Kidney capillary endothelial cell (primary cell): ENCODE measurements around the gene ERBB3.

Source experiments
- DNase-seq: peaks from one replicate; pipeline ENCODE4 v3.0.0-alpha.2; 2018; ENCODE audit warnings: low spot score

ERBB3 gene

GRCh38 chr12:56134897-56135296 lies 54.9 kb downstream of the ERBB3 start:
- DNase-seq = no peak

GRCh38 chr12:56137853-56138571 lies 58.0 kb downstream of the ERBB3 start:
- DNase-seq = no peak

- no peak for DNase-seq
These were observed 62.2 kb downstream of the ERBB3 start for GRCh38 chr12:56141946-56142784.

- DNase-seq = no peak
These were observed 63.3 kb downstream of the ERBB3 start for GRCh38 chr12:56143217-56143616.

- no peak for DNase-seq
These were observed 63.9 kb downstream of the ERBB3 start for GRCh38 chr12:56143870-56144269.

- DNase-seq = no peak
These were observed 65.3 kb downstream of the ERBB3 start for GRCh38 chr12:56145217-56145616.

- DNase-seq = no peak
These were observed 66.8 kb downstream of the ERBB3 start for GRCh38 chr12:56146492-56147460.

GRCh38 chr12:56150563-56150962 lies 70.6 kb downstream of the ERBB3 start:
- DNase-seq = no peak

GRCh38 chr12:56151672-56152131 lies 71.7 kb downstream of the ERBB3 start:
- no peak for DNase-seq

- DNase-seq = peak; percentile 88
These were observed 72.3 kb downstream of the ERBB3 start, which contains the start of gene MYL6B for GRCh38 chr12:56152132-56152755. Gene MYL6B (plus strand): TSS chr12:56152587. CDS start chr12:56153919, 1,332 bp downstream.
